K562 (cell line): ENCODE measurements around the gene NUTF2. TPM values are rescaled to one million over a fixed set of nuclear protein-coding genes. Genes with fewer than 3 reads are reported as not detected.
A peak's percentile ranks its signal among the peaks of the same experiment; 100 is the strongest.

Source experiments
- ATAC-seq: fragments of 200-7000 bp; cut with Tn5 transposase; 3 replicates; pipeline ENCODE4 v1.9.1; 2020; ENCODE audit warnings: moderate library complexity
- BruUV-seq: library from RNA; stranded (reverse); fragments of 400-500 nt; replicated peaks from 2 replicates; lab custom pipeline; 2021; lab: Mats Ljungman, UMichigan
- CTCF ChIA-PET: fragments of 300-600 bp; formaldehyde crosslinking; extraction: SDS; loops from one replicate; lab custom pipeline; 2021; ENCODE audit warnings: low intra/inter-chr PET ratio; lab: Yijun Ruan, JAX
- POLR2A ChIA-PET: fragments of 300-600, 350-650 bp; sonication (Branson Sonifier 250); formaldehyde crosslinking; extraction: SDS; loops from one replicate; lab custom pipeline; 2021; ENCODE audit warnings: antibody characterized with exemption, inconsistent platforms; lab: Yijun Ruan, JAX
- DNase-seq, 4 experiments: peaks; one replicate each; pipeline versions ENCODE4 v3.0.0 to v3.0.0-alpha.2; 2011 to 2018; ENCODE audit warnings: low spot score in 3 of 4, mixed read lengths in 3 of 4; ENCODE audit errors: extremely low read depth in 1 of 4
- FAIRE-seq: peaks from 2 replicates; lab custom pipeline; 2011; peaks lifted over from hg19 to GRCh38; lab: Jason Lieb, UNC
- H2AFZ ChIP-seq: 2 replicates; pipeline ENCODE4 v1.6.0; 2011; ENCODE audit warnings: low read depth, low read length, control low read depth, inconsistent platforms
- H3K27ac ChIP-seq: fragments of 200-600 bp; 3 replicates; pipeline ENCODE4 v1.8.0; 2011; ENCODE audit warnings: low read depth, mild to moderate bottlenecking, control low read depth, inconsistent platforms, low read length, moderate library complexity, mixed read lengths; ENCODE audit errors: extremely low read depth
- H3K27me3 ChIP-seq, 2 experiments: fragments of 300-600 bp in 1 of 2; 2 replicates in 1 of 2; 3 replicates in 1 of 2; pipeline versions ENCODE4 v1.6.0 to v1.8.0; 2011; ENCODE audit warnings: inconsistent platforms in 2 of 2, low read length in 2 of 2, mild to moderate bottlenecking in 1 of 2, mixed read lengths in 1 of 2, moderate library complexity in 1 of 2; ENCODE audit not compliant: control insufficient read depth in 2 of 2, insufficient read depth in 2 of 2
- H3K36me3 ChIP-seq: fragments of 300-600 bp; 3 replicates; pipeline ENCODE4 v1.8.0; 2011; ENCODE audit warnings: mild to moderate bottlenecking, low read length, inconsistent platforms; ENCODE audit not compliant: control insufficient read depth, insufficient read depth
- H3K4me1 ChIP-seq, 2 experiments: fragments of 200-600 bp in 1 of 2; replicated peaks in 1 of 2; 2 replicates in 1 of 2; 3 replicates in 1 of 2; pipeline versions ENCODE4 v1.5.1 to v1.8.0; 2011; ENCODE audit warnings: inconsistent platforms in 2 of 2, low read length in 2 of 2, mild to moderate bottlenecking in 1 of 2, mixed read lengths in 1 of 2, moderate library complexity in 1 of 2; ENCODE audit not compliant: control insufficient read depth in 2 of 2, insufficient read depth in 2 of 2
- H3K4me2 ChIP-seq: 2 replicates; pipeline ENCODE4 v1.6.1; 2011; ENCODE audit warnings: low read length, control low read depth, inconsistent platforms, mixed read lengths; ENCODE audit not compliant: insufficient read depth
- H3K4me3 ChIP-seq: fragments of 200-600 bp; sonication (generic), shearing (Covaris generic); 2 replicates; pipeline ENCODE4 v1.5.1; 2016; ENCODE audit warnings: control low read depth, inconsistent platforms
- H3K79me2 ChIP-seq: fragments of 200-600 bp; 3 replicates; pipeline ENCODE4 v1.8.0; 2011; ENCODE audit warnings: low read length, inconsistent platforms; ENCODE audit not compliant: control insufficient read depth, insufficient read depth
- H3K9ac ChIP-seq, 2 experiments: 2 replicates each; pipeline versions ENCODE4 v1.6.0 to v1.6.1; 2011; ENCODE audit warnings: low read depth in 2 of 2, low read length in 2 of 2, control low read depth in 1 of 2, inconsistent platforms in 1 of 2, mild to moderate bottlenecking in 1 of 2, mixed read lengths in 1 of 2; ENCODE audit not compliant: insufficient read depth in 1 of 2
- H3K9me1 ChIP-seq: one replicate; pipeline ENCODE4 v1.6.0; 2011; ENCODE audit warnings: inconsistent platforms, mild to moderate bottlenecking, low read length, moderate library complexity; ENCODE audit not compliant: control insufficient read depth, insufficient read depth
- H3K9me3 ChIP-seq: replicated peaks from 2 replicates; pipeline ENCODE4 v1.5.1; 2011; ENCODE audit warnings: low read depth, low read length, inconsistent platforms; ENCODE audit not compliant: control insufficient read depth, insufficient read depth
- H4K20me1 ChIP-seq: replicated peaks from 2 replicates; pipeline ENCODE4 v1.6.1; 2011; ENCODE audit warnings: low read length, inconsistent platforms, mixed read lengths; ENCODE audit not compliant: control insufficient read depth, insufficient read depth
- ASH1L ChIP-seq: fragments of 450-650 bp; IDR thresholded peaks from 2 replicates; pipeline ENCODE4 v1.6.1; 2018; ENCODE audit warnings: borderline replicate concordance, mild to moderate bottlenecking, low read depth; ENCODE audit not compliant: partially characterized antibody
- ATF7 ChIP-seq: fragments of 450-650 bp; IDR thresholded peaks from 2 replicates; pipeline ENCODE4 v1.7.1; 2014; ENCODE audit warnings: mild to moderate bottlenecking, moderate library complexity
- CBX2 ChIP-seq: fragments of 200-600 bp; sonication (generic); IDR thresholded peaks from one replicate; pipeline ENCODE4 v1.6.1; 2012; ENCODE audit warnings: mild to moderate bottlenecking, low read length, inconsistent platforms; ENCODE audit not compliant: insufficient read depth, poor library complexity, severe bottlenecking
- COPS2 ChIP-seq: fragments of 450-650 bp; conservative IDR thresholded peaks from 2 replicates; pipeline ENCODE4 v1.6.1; 2016; ENCODE audit warnings: mild to moderate bottlenecking, moderate library complexity
- DNMT1 ChIP-seq: fragments of 450-650 bp; IDR thresholded peaks from 2 replicates; pipeline ENCODE4 v1.6.1; 2016; ENCODE audit warnings: antibody characterized with exemption, mild to moderate bottlenecking
- HDAC1 ChIP-seq, 2 experiments: fragments of 450-650 bp; IDR thresholded peaks; 2 replicates each; pipeline ENCODE4 v1.6.1; 2016 to 2017; ENCODE audit warnings: inconsistent platforms in 1 of 2, mild to moderate bottlenecking in 1 of 2, moderate library complexity in 1 of 2
- HDGF ChIP-seq: fragments of 450-650 bp; IDR thresholded peaks from 2 replicates; pipeline ENCODE4 v1.6.1; 2016
- NFE2 ChIP-seq: IDR thresholded peaks from 2 replicates; pipeline ENCODE4 v1.6.1; 2014; ENCODE audit warnings: antibody characterized with exemption, low read depth
- POLR2AphosphoS2 ChIP-seq: IDR thresholded peaks from 2 replicates; pipeline ENCODE4 v1.6.1; 2012; ENCODE audit warnings: low read length, improper control_type of control experiment
- POLR2G ChIP-seq: fragments of 200-400 bp; formaldehyde crosslinking; IDR thresholded peaks from 2 replicates; pipeline ENCODE4 v1.6.1; 2017; ENCODE audit warnings: low read depth, mild to moderate bottlenecking, antibody characterized with exemption, low read length, moderate library complexity
- RCOR1 ChIP-seq, 2 experiments: IDR thresholded peaks; 2 replicates each; pipeline ENCODE4 v1.6.1; 2012; ENCODE audit warnings: low read depth in 2 of 2, low read length in 2 of 2, borderline replicate concordance in 1 of 2, improper control_type of control experiment in 1 of 2
- SMC3 ChIP-seq: conservative IDR thresholded peaks from 2 replicates; pipeline ENCODE4 v1.6.1; 2011; ENCODE audit warnings: low read depth, low read length, improper control_type of control experiment; ENCODE audit not compliant: insufficient read depth
- WGBS: fragments of 100-300 bp; shearing (Covaris generic); methylation state at CpG from one replicate; pipeline ENCODE4 v1.1.6; 2016; ENCODE audit warnings: low coverage, mixed read lengths; ENCODE audit not compliant: insufficient coverage; ENCODE audit errors: missing lambda C conversion rate; 5-methylcytosine and 5-hydroxymethylcytosine counted together
- in situ Hi-C: fragments of 300-500 bp; cut with MboI; formaldehyde crosslinking; loops from 4 replicates; pipeline ENCODE4 v1.15.0; 2018; ENCODE audit warnings: inconsistent platforms, mixed read lengths
- intact Hi-C: fragments of 100-400 bp; cut with micrococcal nuclease; formaldehyde crosslinking; loops from 2 replicates; pipeline ENCODE4 v1.14.2; 2022
- polyA plus RNA-seq, 8 experiments: library from polyadenylated mRNA; depleted of rRNA in 4 of 8; stranded (reverse) in 5 of 8; unstranded in 3 of 8; fragments of >200 nt; fragmentation: Nextera tagmentation in 2 of 8; fragmentation: Illumina TruSeq in 1 of 8; extraction: Ambion mirVana in 2 of 8; extraction: Trizol in 1 of 8; gene quantifications; 2 replicates each; pipeline versions ENCODE4 v1.2.1 to v1.2.3, GENCODE V29; 2011 to 2014; ENCODE audit warnings: inconsistent platforms in 1 of 8, missing spikeins in 1 of 8
- total RNA-seq, 7 experiments: library from RNA; depleted of rRNA in 6 of 7; stranded (reverse); fragments of >200 nt in 6 of 7; fragmentation: Illumina TruSeq in 2 of 7; extraction: Trizol in 2 of 7; gene quantifications; 2 replicates each; pipeline versions ENCODE4 v1.2.1 to v1.2.3, GENCODE V29; 2011 to 2021; ENCODE audit warnings: low replicate concordance in 1 of 7
- TF ChIP-seq, protein P1 (sequence below), 2 experiments: fragments of 450-650 bp in 1 of 2; sonication (generic) in 1 of 2; formaldehyde crosslinking; conservative IDR thresholded peaks; 2 replicates each; pipeline versions ENCODE4 v1.4.0 to v1.8.1; 2020 to 2022; ENCODE audit warnings: mild to moderate bottlenecking in 1 of 2, missing genetic modification reagents in 1 of 2
- TF ChIP-seq, protein P2 (sequence below): fragments of 450-650 bp; IDR thresholded peaks from 2 replicates; pipeline ENCODE4 v1.6.1; 2016; ENCODE audit warnings: antibody characterized with exemption
- TF ChIP-seq, protein P3 (sequence below), 3 experiments: IDR thresholded peaks in 2 of 3; conservative IDR thresholded peaks in 1 of 3; 2 replicates each; pipeline ENCODE4 v1.5.1; 2011 to 2012; ENCODE audit warnings: low read length in 3 of 3, mild to moderate bottlenecking in 3 of 3, control low read depth in 2 of 3, improper control_type of control experiment in 1 of 3, inconsistent platforms in 1 of 3, low read depth in 1 of 3, mixed read lengths in 1 of 3, moderate library complexity in 1 of 3; ENCODE audit not compliant: insufficient read depth in 2 of 3
- TF ChIP-seq, protein P4 (sequence below): fragments of 450-650 bp; IDR thresholded peaks from 2 replicates; pipeline ENCODE4 v1.6.1; 2017; ENCODE audit warnings: mild to moderate bottlenecking, moderate library complexity

Gene NUTF2
- total and polyA plus RNA-seq, 9 of the 15 experiments (the other 6 are each of a cell fraction or from before 2014, with no cell fraction given): 106 to 248 (median 147) TPM

DNA sequence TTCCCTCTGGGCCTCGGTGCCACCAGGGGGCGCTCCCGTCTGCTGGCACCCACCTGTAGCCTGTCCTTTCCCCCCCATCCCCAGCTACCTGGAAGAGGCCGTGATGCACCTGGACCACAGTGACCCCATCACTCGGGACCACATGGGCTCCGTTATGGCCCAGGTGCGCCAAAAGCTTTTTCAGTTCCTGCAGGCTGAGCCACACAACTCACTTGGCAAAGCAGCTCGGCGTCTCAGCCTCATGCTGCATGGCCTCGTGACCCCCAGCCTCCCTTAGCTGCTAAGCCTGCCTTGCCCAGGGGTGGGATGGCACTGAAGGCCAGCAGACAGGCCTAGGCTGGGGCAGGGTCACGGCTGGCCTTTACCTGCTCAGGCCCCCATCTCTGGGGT lies 37.1 kb downstream of the NUTF2 start (continued):
- TF ChIP-seq, protein P1, sequence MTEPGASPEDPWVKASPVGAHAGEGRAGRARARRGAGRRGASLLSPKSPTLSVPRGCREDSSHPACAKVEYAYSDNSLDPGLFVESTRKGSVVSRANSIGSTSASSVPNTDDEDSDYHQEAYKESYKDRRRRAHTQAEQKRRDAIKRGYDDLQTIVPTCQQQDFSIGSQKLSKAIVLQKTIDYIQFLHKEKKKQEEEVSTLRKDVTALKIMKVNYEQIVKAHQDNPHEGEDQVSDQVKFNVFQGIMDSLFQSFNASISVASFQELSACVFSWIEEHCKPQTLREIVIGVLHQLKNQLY (CRISPR knock-in tag; conservative IDR thresholded peaks at IDR 0.05): no peak
- TF ChIP-seq, protein P2, sequence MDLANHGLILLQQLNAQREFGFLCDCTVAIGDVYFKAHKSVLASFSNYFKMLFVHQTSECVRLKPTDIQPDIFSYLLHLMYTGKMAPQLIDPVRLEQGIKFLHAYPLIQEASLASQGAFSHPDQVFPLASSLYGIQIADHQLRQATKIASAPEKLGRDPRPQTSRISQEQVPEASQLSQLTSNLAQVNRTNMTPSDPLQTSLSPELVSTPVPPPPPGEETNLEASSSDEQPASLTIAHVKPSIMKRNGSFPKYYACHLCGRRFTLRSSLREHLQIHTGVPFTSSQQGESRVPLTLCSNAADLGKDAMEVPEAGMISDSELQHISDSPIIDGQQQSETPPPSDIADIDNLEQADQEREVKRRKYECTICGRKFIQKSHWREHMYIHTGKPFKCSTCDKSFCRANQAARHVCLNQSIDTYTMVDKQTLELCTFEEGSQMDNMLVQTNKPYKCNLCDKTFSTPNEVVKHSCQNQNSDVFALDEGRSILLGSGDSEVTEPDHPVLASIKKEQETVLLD: no peak
- TF ChIP-seq COPS2 (no peak), SMC3 (peak; percentile 77)
- TF ChIP-seq, protein P3, sequence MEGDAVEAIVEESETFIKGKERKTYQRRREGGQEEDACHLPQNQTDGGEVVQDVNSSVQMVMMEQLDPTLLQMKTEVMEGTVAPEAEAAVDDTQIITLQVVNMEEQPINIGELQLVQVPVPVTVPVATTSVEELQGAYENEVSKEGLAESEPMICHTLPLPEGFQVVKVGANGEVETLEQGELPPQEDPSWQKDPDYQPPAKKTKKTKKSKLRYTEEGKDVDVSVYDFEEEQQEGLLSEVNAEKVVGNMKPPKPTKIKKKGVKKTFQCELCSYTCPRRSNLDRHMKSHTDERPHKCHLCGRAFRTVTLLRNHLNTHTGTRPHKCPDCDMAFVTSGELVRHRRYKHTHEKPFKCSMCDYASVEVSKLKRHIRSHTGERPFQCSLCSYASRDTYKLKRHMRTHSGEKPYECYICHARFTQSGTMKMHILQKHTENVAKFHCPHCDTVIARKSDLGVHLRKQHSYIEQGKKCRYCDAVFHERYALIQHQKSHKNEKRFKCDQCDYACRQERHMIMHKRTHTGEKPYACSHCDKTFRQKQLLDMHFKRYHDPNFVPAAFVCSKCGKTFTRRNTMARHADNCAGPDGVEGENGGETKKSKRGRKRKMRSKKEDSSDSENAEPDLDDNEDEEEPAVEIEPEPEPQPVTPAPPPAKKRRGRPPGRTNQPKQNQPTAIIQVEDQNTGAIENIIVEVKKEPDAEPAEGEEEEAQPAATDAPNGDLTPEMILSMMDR (IDR thresholded peaks at IDR 0.05 in 2 of 3, conservative IDR thresholded peaks at IDR 0.05 in 1 of 3; ENCODE audit: insufficient read depth in 2 of 3, low read depth in 1 of 3, low read length in 3 of 3): peak; percentile 81 to 83 (median 81)

DNA sequence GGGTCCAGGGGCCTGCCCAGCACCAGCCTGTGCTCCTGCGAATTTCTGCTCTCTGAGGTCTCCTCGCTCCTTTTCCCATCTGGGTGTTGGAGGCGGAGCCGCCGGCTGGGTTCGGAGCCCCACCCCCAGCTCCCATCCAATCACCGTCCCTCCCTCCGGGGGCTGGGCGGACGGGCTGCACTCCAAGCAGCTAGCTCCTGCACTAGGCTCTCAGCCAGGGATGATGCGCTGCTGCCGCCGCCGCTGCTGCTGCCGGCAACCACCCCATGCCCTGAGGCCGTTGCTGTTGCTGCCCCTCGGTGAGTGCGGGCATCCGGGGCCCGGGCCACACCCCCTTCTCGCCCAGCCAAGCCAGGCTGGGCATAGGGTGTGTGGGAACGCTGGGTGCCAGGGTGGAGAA lies 38.0 kb downstream of the NUTF2 start, which contains the start of gene NRN1L:
Gene NRN1L, plus strand, starts transcription at position 202 of the 400 bp plus-strand sequence. Its CDS starts 19 bp downstream, at position 221.
- Histone ChIP-seq H3K9me1 (no peaks in the 10 kb centered on the region), H3K27me3 (no peaks in the 10 kb centered on the region), H3K4me3 (no peak within 1 kb of the TSS), H3K79me2 (no peaks in the 10 kb centered on the region), H3K4me2 (no peak within 1 kb of the TSS), H4K20me1 (peaks cover 19% of the 10 kb centered on the region), H2AFZ (no peak within 1 kb of the TSS), H3K27ac (no peak within 1 kb of the TSS; the same call in 2 of the 3 replicates), H3K9ac (peak within 1 kb of the TSS in 1 of 2 experiments; percentile 63; a peak in 2 of 4 replicates), H3K4me1 (peaks cover 6 to 40% of the 10 kb centered on the region in 2 experiments; a peak in 4 of 5 replicates), H3K36me3 (peaks cover 55% of the 10 kb centered on the region; the same call in 2 of the 3 replicates), H3K9me3 (no peaks in the 10 kb centered on the region)
- BruUV-seq: no TSS peak
- POLR2A ChIA-PET: interaction anchor here (0.6 to 4.1 kb wide), 6 partner anchors 11 to 68 kb away, joined by 3 to 15 read pairs (median 6); partner anchors contain the start of gene EDC4
- in situ Hi-C loops: no loop called here
- DNase-seq: peak; percentile 89 to 96 (median 94)
- peak; percentile 91 for FAIRE-seq
- intact Hi-C loops: loop anchor here (10.0 kb wide), 1 partner anchor 160 kb away; no protein-coding TSS in a partner anchor
- ATAC-seq: peak; percentile 98
- CTCF ChIA-PET: interaction anchor here (0.9 to 4.0 kb wide), 4 partner anchors 35 to 69 kb away, joined by 3 to 35 read pairs (median 6); no protein-coding TSS in a partner anchor
- WGBS: 9% methylated on average over 19 of the region's 22 CpGs
- no peak for TF ChIP-seq NFE2
- TF ChIP-seq RCOR1 (IDR thresholded peaks at IDR 0.05; ENCODE audit: borderline replicate concordance in 1 of 2, low read depth in 2 of 2, low read length in 2 of 2): 0 out of 4 replicates have a peak, but pooled peaks of 1 of the 2 experiments have one; percentile 27
- TF ChIP-seq HDGF: peak; percentile 71; the same call in 1 of the 2 replicates
- no peak for TF ChIP-seq CBX2
- no peak for TF ChIP-seq POLR2AphosphoS2
- TF ChIP-seq, protein P4, sequence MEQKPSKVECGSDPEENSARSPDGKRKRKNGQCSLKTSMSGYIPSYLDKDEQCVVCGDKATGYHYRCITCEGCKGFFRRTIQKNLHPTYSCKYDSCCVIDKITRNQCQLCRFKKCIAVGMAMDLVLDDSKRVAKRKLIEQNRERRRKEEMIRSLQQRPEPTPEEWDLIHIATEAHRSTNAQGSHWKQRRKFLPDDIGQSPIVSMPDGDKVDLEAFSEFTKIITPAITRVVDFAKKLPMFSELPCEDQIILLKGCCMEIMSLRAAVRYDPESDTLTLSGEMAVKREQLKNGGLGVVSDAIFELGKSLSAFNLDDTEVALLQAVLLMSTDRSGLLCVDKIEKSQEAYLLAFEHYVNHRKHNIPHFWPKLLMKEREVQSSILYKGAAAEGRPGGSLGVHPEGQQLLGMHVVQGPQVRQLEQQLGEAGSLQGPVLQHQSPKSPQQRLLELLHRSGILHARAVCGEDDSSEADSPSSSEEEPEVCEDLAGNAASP: no peak
- no peak for TF ChIP-seq DNMT1
- no peak for TF ChIP-seq ASH1L
- TF ChIP-seq HDAC1 (IDR thresholded peaks at IDR 0.05): peak in 1 of 2 experiments; percentile 51; a peak in 1 of 4 replicates
- 0 out of 2 replicates have a peak, but pooled peaks have one; percentile 24 for TF ChIP-seq ATF7
- peak; percentile 68 for TF ChIP-seq POLR2G
